Caco-2 (cell line): ENCODE measurements around the gene CHKB. TPM values are rescaled to one million over a fixed set of nuclear protein-coding genes. Genes with fewer than 3 reads are reported as not detected.

Source experiments
- BruUV-seq: library from RNA; stranded (reverse); fragments of 400-500 nt; replicated peaks from 2 replicates; lab custom pipeline; 2021; lab: Mats Ljungman, UMichigan
- CTCF ChIA-PET: fragments of 300-600 bp; sonication (Branson Sonifier 250); formaldehyde crosslinking; loops from one replicate; lab custom pipeline; 2022; ENCODE audit warnings: antibody characterized with exemption; lab: Charles Lee
- POLR2A ChIA-PET: fragments of 300-600 bp; sonication (Branson Sonifier 250); formaldehyde crosslinking; loops from one replicate; lab custom pipeline; 2022; ENCODE audit warnings: antibody characterized with exemption; lab: Charles Lee
- DNase-seq, 2 experiments: peaks; one replicate each; pipeline versions ENCODE4 v3.0.0 to v3.0.0-alpha.2; 2020 to 2022
- H3K27me3 ChIP-seq: replicated peaks from 2 replicates; pipeline ENCODE4 v1.6.0; 2011; ENCODE audit warnings: low read length; ENCODE audit not compliant: control insufficient read depth, insufficient read depth
- H3K36me3 ChIP-seq: 2 replicates; pipeline ENCODE4 v1.5.1; 2011; ENCODE audit warnings: low read length; ENCODE audit not compliant: control insufficient read depth, insufficient read depth
- H3K4me1 ChIP-seq: fragments of 250-450 bp; sonication (Bioruptor Pico); 2 replicates; pipeline ENCODE4 v1.5.1; 2020; ENCODE audit warnings: mild to moderate bottlenecking
- H3K4me3 ChIP-seq: 2 replicates; pipeline ENCODE4 v1.5.1; 2011; ENCODE audit warnings: low read depth, mild to moderate bottlenecking, control low read depth, low read length
- H3K9me3 ChIP-seq: fragments of 250-450 bp; sonication (Bioruptor Pico); 2 replicates; pipeline ENCODE4 v1.5.1; 2020; ENCODE audit warnings: mild to moderate bottlenecking, moderate library complexity
- H3K27ac Mint-ChIP-seq: one replicate; pipeline ENCODE4 v1.8.0; 2022; ENCODE audit warnings: mixed read lengths; ENCODE audit not compliant: unreplicated experiment
- H3K27me3 Mint-ChIP-seq: one replicate; pipeline ENCODE4 v1.8.0; 2022; ENCODE audit warnings: mixed read lengths; ENCODE audit not compliant: insufficient read depth, unreplicated experiment
- H3K36me3 Mint-ChIP-seq: one replicate; pipeline ENCODE4 v1.8.0; 2022; ENCODE audit warnings: mild to moderate bottlenecking, mixed read lengths; ENCODE audit not compliant: insufficient read depth, unreplicated experiment
- H3K4me1 Mint-ChIP-seq: one replicate; pipeline ENCODE4 v1.8.0; 2022; ENCODE audit warnings: low read depth, mixed read lengths; ENCODE audit not compliant: unreplicated experiment
- H3K4me3 Mint-ChIP-seq: one replicate; pipeline ENCODE4 v1.8.0; 2022; ENCODE audit warnings: mild to moderate bottlenecking, moderate library complexity, mixed read lengths; ENCODE audit not compliant: unreplicated experiment
- H3K9me3 Mint-ChIP-seq: one replicate; pipeline ENCODE4 v1.8.0; 2022; ENCODE audit warnings: mixed read lengths; ENCODE audit not compliant: unreplicated experiment
- intact Hi-C: fragments of 100-400 bp; cut with micrococcal nuclease; formaldehyde crosslinking; loops from one replicate; pipeline ENCODE4 v1.10.0; 2022; ENCODE audit not compliant: unreplicated experiment
- total RNA-seq: library from RNA; stranded (reverse); gene quantifications from 2 replicates; pipeline ENCODE4 v1.2.3, GENCODE V29; 2022
- TF ChIP-seq, protein P1 (sequence below), 2 experiments: fragments of 200-600 bp in 1 of 2; IDR thresholded peaks; 1 replicate in 1 of 2; 2 replicates in 1 of 2; pipeline versions ENCODE4 v1.5.1 to v1.8.0; 2011 to 2022; ENCODE audit warnings: antibody characterized with exemption in 1 of 2, control low read depth in 1 of 2, inconsistent platforms in 1 of 2, low read depth in 1 of 2, low read length in 1 of 2, mild to moderate bottlenecking in 1 of 2, moderate library complexity in 1 of 2; ENCODE audit not compliant: insufficient read depth in 1 of 2, severe bottlenecking in 1 of 2, unreplicated experiment in 1 of 2

The CHKB gene
- total RNA-seq, 1 experiment from 2014 or later = 43.3 TPM

DNA sequence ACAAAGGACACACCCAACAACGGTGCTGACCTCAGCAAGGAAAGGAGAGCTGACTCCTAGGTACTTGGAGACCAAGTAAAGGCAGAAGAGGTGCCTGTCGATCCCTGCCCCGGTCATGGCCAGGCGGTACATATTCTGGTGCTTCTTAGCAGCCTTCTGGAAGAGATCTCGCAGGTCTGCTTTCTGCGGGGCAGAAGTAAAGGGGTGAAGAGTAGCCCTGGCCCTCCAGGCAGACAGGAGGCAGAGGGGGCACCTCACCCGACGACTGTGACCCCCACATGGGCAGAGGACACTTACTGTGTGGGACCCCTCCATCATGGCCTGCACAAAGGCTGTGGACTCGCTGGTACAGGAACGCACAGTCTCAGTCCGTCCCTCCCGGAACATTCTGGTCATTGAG, 11.8 kb downstream of the CHKB start:
- BruUV-seq = no TSS peak
- intact Hi-C loops = no loop called here
- Mint-ChIP-seq H3K27me3 (no peaks in the 10 kb centered on the region), H3K4me3 (no peak overlapping the region), H3K9me3 (no peaks in the 10 kb centered on the region), H3K36me3 (no peaks in the 10 kb centered on the region), H3K27ac (no peak overlapping the region), H3K4me1 (no peaks in the 10 kb centered on the region)
- Histone ChIP-seq H3K9me3 (no peaks in the 10 kb centered on the region), H3K4me1 (peaks cover 10% of the 10 kb centered on the region; the same call in 1 of the 2 replicates), H3K36me3 (no peaks in the 10 kb centered on the region), H3K27me3 (no peaks in the 10 kb centered on the region), H3K4me3 (no peak overlapping the region)
- TF ChIP-seq, protein P1, sequence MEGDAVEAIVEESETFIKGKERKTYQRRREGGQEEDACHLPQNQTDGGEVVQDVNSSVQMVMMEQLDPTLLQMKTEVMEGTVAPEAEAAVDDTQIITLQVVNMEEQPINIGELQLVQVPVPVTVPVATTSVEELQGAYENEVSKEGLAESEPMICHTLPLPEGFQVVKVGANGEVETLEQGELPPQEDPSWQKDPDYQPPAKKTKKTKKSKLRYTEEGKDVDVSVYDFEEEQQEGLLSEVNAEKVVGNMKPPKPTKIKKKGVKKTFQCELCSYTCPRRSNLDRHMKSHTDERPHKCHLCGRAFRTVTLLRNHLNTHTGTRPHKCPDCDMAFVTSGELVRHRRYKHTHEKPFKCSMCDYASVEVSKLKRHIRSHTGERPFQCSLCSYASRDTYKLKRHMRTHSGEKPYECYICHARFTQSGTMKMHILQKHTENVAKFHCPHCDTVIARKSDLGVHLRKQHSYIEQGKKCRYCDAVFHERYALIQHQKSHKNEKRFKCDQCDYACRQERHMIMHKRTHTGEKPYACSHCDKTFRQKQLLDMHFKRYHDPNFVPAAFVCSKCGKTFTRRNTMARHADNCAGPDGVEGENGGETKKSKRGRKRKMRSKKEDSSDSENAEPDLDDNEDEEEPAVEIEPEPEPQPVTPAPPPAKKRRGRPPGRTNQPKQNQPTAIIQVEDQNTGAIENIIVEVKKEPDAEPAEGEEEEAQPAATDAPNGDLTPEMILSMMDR (IDR thresholded peaks at IDR 0.05; ENCODE audit: insufficient read depth in 1 of 2, low read depth in 1 of 2, low read length in 1 of 2, severe bottlenecking in 1 of 2, unreplicated experiment in 1 of 2) = no peak
- no peak for DNase-seq
- ChIA-PET POLR2A (interaction anchor here (0.6 kb wide), 1 partner anchor 45 kb away, joined by 3 read pairs; the partner anchor contains the start of gene SCO2), CTCF (no interaction called here)

DNA sequence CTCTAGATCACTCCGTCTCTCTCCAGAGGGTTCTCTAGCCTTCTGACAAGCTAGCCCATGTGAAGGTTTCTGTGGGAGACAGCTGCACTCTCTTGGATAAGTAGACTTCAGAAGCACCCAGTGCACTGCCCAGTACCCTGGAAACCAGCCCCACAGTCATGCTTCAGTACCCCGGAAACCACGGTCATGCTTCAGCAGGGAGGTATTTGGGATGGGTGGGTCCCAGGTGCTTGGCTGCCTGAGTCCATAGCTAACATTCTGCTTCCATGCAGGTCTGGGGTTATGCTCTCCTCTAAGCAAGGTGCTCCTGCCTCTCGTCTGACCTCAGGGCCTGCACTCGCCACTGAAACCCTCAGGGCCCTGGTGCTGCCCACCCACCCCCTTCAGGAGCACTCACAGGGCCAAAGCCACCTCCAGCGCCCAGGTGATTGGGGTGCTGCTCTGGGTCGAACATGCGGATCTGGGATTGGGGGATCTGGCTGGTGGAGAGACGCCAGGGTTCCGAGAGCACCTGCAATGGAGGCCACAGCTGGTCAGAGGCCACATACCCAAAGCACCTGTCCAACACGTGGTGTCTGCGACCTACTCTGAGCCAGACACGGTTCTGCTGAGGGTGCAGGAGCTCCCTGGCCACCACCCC, 12.6 kb downstream of the CHKB start:
- Histone ChIP-seq H3K4me1 (peaks cover 10% of the 10 kb centered on the region; the same call in 1 of the 2 replicates), H3K36me3 (no peaks in the 10 kb centered on the region), H3K27me3 (no peaks in the 10 kb centered on the region), H3K9me3 (no peaks in the 10 kb centered on the region), H3K4me3 (no peak overlapping the region)
- BruUV-seq = no TSS peak
- Mint-ChIP-seq H3K27ac (no peak overlapping the region), H3K4me1 (no peaks in the 10 kb centered on the region), H3K4me3 (no peak overlapping the region), H3K36me3 (no peaks in the 10 kb centered on the region), H3K27me3 (no peaks in the 10 kb centered on the region), H3K9me3 (no peaks in the 10 kb centered on the region)
- ChIA-PET POLR2A (interaction anchor here (0.6 kb wide), 1 partner anchor 45 kb away, joined by 3 read pairs; the partner anchor contains the start of gene SCO2), CTCF (interaction anchor here (2.1 kb wide), 1 partner anchor 51 kb away, joined by 8 read pairs; no protein-coding TSS in a partner anchor)
- DNase-seq = no peak
- TF ChIP-seq, protein P1 (IDR thresholded peaks at IDR 0.05; ENCODE audit: insufficient read depth in 1 of 2, low read depth in 1 of 2, low read length in 1 of 2, severe bottlenecking in 1 of 2, unreplicated experiment in 1 of 2) = no peak
- intact Hi-C loops = no loop called here

- H3K9me3 Mint-ChIP-seq = no peaks in the 10 kb centered on the region
- Histone ChIP-seq H3K36me3 (no peaks in the 10 kb centered on the region), H3K4me3 (no peak overlapping the region), H3K9me3 (no peaks in the 10 kb centered on the region), H3K27me3 (no peaks in the 10 kb centered on the region), H3K4me1 (peaks cover 10% of the 10 kb centered on the region; the same call in 1 of the 2 replicates)
- TSS peak; percentile 59 for BruUV-seq
- TF ChIP-seq, protein P1 (IDR thresholded peaks at IDR 0.05; ENCODE audit: insufficient read depth in 1 of 2, low read depth in 1 of 2, low read length in 1 of 2, severe bottlenecking in 1 of 2, unreplicated experiment in 1 of 2) = no peak
- intact Hi-C loops = no loop called here
- H3K4me1 Mint-ChIP-seq = no peaks in the 10 kb centered on the region
- H3K36me3 Mint-ChIP-seq = no peaks in the 10 kb centered on the region
- POLR2A ChIA-PET = interaction anchor here (1.0 kb wide), 1 partner anchor 14 kb away, joined by 4 read pairs; no protein-coding TSS in a partner anchor
- CTCF ChIA-PET = interaction anchor here (0.7 to 2.1 kb wide), 2 partner anchors 52 to 125 kb away, joined by 3 to 8 read pairs; no protein-coding TSS in a partner anchor
- DNase-seq = no peak
- H3K27me3 Mint-ChIP-seq = no peaks in the 10 kb centered on the region
- H3K27ac Mint-ChIP-seq = peak overlapping the region; percentile 75
- H3K4me3 Mint-ChIP-seq = no peak overlapping the region
Observed at GRCh38 chr22:50569041-50569459, 13.6 kb downstream of the CHKB start.
